ENCODE data around the gene CAMK2N2.

Gene CAMK2N2

DNA sequence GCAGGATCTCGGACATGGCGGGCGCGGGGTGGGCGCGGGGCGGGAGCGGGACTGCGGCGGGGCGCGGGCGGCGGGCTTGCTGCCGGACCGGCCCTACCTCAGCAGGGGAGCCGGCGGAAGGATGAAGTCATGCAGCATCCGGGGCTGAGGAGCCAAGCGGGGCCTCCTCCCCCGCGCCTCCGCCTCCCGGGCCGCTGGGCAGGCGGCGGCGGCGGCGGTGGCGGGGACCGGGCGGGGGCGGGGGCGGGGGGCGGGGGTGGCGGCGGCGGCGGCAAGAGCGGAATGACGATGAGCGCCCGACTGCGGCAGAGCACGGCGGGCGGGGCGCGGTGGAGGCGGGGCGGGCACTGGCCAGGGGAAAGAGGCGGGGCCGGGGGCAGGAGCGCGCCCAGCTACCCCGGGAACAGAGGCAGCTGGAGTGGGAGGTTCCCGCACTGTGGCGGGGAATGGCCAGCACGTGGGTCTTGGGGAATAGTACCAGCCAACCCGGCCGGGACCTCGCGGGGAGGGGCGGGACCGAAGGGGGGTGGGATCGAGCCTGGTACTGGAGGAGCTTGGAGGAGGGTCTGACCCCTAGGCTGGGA lies at the start of gene CAMK2N2:
TSS of gene CAMK2N2 (minus strand) at position 284 of the 584 bp plus-strand sequence. CDS start at position 16, 268 bp downstream.
- TF ChIP-seq TCF12 (IDR thresholded peaks at IDR 0.05; ENCODE audit: low read depth) (no peak; the same call in 1 of the 2 replicates), TAF1 (IDR thresholded peaks at IDR 0.05; ENCODE audit: low read depth) (no peak), USF1 (IDR thresholded peaks at IDR 0.05) (peak; percentile 87), ZBTB7A (IDR thresholded peaks at IDR 0.05; ENCODE audit: low read depth) (no peak), EGR1 (IDR thresholded peaks at IDR 0.05) (peak; percentile 63), CEBPB (IDR thresholded peaks at IDR 0.05) (no peak), YY1 (IDR thresholded peaks at IDR 0.05; ENCODE audit: low read depth) (no peak), FOXM1 (IDR thresholded peaks at IDR 0.05; ENCODE audit: borderline replicate concordance, low read depth) (no peak), TEAD4 (IDR thresholded peaks at IDR 0.05) (no peak), EP300 (IDR thresholded peaks at IDR 0.05; ENCODE audit: borderline replicate concordance) (no peak), CREB1 (IDR thresholded peaks at IDR 0.05; ENCODE audit: low read depth) (no peak), RAD21 (IDR thresholded peaks at IDR 0.05; ENCODE audit: low read depth) (no peak), NFIC (IDR thresholded peaks at IDR 0.05) (no peak)
- TF ChIP-seq, protein P1, sequence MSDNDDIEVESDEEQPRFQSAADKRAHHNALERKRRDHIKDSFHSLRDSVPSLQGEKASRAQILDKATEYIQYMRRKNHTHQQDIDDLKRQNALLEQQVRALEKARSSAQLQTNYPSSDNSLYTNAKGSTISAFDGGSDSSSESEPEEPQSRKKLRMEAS (IDR thresholded peaks at IDR 0.05) = peak; percentile 94
- TF ChIP-seq, protein P2, sequence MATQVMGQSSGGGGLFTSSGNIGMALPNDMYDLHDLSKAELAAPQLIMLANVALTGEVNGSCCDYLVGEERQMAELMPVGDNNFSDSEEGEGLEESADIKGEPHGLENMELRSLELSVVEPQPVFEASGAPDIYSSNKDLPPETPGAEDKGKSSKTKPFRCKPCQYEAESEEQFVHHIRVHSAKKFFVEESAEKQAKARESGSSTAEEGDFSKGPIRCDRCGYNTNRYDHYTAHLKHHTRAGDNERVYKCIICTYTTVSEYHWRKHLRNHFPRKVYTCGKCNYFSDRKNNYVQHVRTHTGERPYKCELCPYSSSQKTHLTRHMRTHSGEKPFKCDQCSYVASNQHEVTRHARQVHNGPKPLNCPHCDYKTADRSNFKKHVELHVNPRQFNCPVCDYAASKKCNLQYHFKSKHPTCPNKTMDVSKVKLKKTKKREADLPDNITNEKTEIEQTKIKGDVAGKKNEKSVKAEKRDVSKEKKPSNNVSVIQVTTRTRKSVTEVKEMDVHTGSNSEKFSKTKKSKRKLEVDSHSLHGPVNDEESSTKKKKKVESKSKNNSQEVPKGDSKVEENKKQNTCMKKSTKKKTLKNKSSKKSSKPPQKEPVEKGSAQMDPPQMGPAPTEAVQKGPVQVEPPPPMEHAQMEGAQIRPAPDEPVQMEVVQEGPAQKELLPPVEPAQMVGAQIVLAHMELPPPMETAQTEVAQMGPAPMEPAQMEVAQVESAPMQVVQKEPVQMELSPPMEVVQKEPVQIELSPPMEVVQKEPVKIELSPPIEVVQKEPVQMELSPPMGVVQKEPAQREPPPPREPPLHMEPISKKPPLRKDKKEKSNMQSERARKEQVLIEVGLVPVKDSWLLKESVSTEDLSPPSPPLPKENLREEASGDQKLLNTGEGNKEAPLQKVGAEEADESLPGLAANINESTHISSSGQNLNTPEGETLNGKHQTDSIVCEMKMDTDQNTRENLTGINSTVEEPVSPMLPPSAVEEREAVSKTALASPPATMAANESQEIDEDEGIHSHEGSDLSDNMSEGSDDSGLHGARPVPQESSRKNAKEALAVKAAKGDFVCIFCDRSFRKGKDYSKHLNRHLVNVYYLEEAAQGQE (IDR thresholded peaks at IDR 0.05; ENCODE audit: low read depth) = no peak

DNA sequence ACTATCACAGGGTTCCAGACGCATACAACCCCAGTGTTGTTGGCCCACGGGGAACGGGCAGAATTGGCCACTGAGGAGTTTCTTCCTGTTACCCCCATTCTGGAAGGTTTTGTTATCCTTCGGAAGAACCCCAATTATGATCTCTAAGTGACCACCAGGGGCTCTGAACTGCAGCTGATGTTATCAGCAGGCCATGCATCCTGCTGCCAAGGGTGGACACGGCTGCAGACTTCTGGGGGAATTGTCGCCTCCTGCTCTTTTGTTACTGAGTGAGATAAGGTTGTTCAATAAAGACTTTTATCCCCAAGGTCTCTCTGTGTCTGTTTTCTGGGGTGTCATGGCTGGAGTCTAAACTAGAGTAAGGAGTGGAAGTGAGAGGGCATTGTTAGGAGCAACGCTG lies 47.4 kb upstream of the CAMK2N2 start:
- TF ChIP-seq EGR1 (IDR thresholded peaks at IDR 0.05) (no peak), TEAD4 (IDR thresholded peaks at IDR 0.05) (no peak), CEBPB (IDR thresholded peaks at IDR 0.05) (no peak), CREB1 (IDR thresholded peaks at IDR 0.05; ENCODE audit: low read depth) (no peak), EP300 (IDR thresholded peaks at IDR 0.05; ENCODE audit: borderline replicate concordance) (no peak), TCF12 (IDR thresholded peaks at IDR 0.05; ENCODE audit: low read depth) (no peak), TAF1 (IDR thresholded peaks at IDR 0.05; ENCODE audit: low read depth) (no peak), USF1 (IDR thresholded peaks at IDR 0.05) (no peak), YY1 (IDR thresholded peaks at IDR 0.05; ENCODE audit: low read depth) (no peak), FOXM1 (IDR thresholded peaks at IDR 0.05; ENCODE audit: borderline replicate concordance, low read depth) (no peak), NFIC (IDR thresholded peaks at IDR 0.05) (no peak), ZBTB7A (IDR thresholded peaks at IDR 0.05; ENCODE audit: low read depth) (no peak), RAD21 (IDR thresholded peaks at IDR 0.05; ENCODE audit: low read depth) (no peak)
- TF ChIP-seq, protein P2 (IDR thresholded peaks at IDR 0.05; ENCODE audit: low read depth) = no peak
- TF ChIP-seq, protein P1 (IDR thresholded peaks at IDR 0.05) = no peak

DNA sequence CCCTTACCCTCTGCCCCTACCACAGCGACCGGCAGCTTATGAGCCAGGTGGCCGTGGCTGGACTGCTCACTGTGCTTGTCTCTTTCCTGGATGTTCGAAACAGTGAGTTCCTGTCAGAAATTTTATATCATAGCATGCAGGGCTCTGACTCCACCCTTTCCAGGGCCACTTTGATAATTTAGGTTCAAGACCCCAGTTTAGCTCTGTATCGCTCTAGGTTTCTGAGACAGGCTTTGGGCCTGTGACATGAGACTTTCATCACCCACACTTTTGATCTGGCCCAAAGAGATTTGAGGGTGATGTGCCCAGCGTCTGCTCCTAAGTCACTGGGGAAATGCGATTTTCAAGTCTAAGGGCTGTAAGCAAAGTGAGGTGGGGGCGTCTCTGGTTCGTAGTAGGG lies 46.6 kb upstream of the CAMK2N2 start:
- TF ChIP-seq TEAD4 (IDR thresholded peaks at IDR 0.05) = no peak
- TF ChIP-seq EGR1 (IDR thresholded peaks at IDR 0.05) = no peak
- no peak for TF ChIP-seq CREB1 (IDR thresholded peaks at IDR 0.05; ENCODE audit: low read depth)
- TF ChIP-seq USF1 (IDR thresholded peaks at IDR 0.05) = no peak
- no peak for TF ChIP-seq NFIC (IDR thresholded peaks at IDR 0.05)
- TF ChIP-seq TCF12 (IDR thresholded peaks at IDR 0.05; ENCODE audit: low read depth) = no peak
- no peak for TF ChIP-seq TAF1 (IDR thresholded peaks at IDR 0.05; ENCODE audit: low read depth)
- no peak for TF ChIP-seq CEBPB (IDR thresholded peaks at IDR 0.05)
- TF ChIP-seq ZBTB7A (IDR thresholded peaks at IDR 0.05; ENCODE audit: low read depth) = no peak
- no peak for TF ChIP-seq FOXM1 (IDR thresholded peaks at IDR 0.05; ENCODE audit: borderline replicate concordance, low read depth)
- TF ChIP-seq, protein P1 (IDR thresholded peaks at IDR 0.05) = no peak
- no peak for TF ChIP-seq YY1 (IDR thresholded peaks at IDR 0.05; ENCODE audit: low read depth)
- no peak for TF ChIP-seq RAD21 (IDR thresholded peaks at IDR 0.05; ENCODE audit: low read depth)
- no peak for TF ChIP-seq EP300 (IDR thresholded peaks at IDR 0.05; ENCODE audit: borderline replicate concordance)
- TF ChIP-seq, protein P2 (IDR thresholded peaks at IDR 0.05; ENCODE audit: low read depth) = no peak

All from Ishikawa (cell line).